NOMO-1 treated with DMSO at 0.1 percent for 48 hours (cell line): Measurements from ENCODE around the gene SMG6.

Source experiments
- DNase-seq: peaks from one replicate; lab custom pipeline; 2025; ENCODE audit not compliant: unreplicated experiment; lab: John Stamatoyannopoulos, UW

Gene SMG6

GRCh38 chr17:2084036-2084765 lies 219.4 kb downstream of the SMG6 start:
- DNase-seq, result no peak

- peak; percentile 94 for DNase-seq
Measured at GRCh38 chr17:2083613-2084035, 220.0 kb downstream of the SMG6 start.

GRCh38 chr17:2082003-2082781 lies 221.4 kb downstream of the SMG6 start:
- no peak for DNase-seq

- no peak for DNase-seq
Measured at GRCh38 chr17:2081564-2081963, 222.0 kb downstream of the SMG6 start.

- DNase-seq, result no peak
Measured at GRCh38 chr17:2077040-2077439, 226.5 kb downstream of the SMG6 start.

GRCh38 chr17:2076087-2076984 lies 227.2 kb downstream of the SMG6 start:
- no peak for DNase-seq

GRCh38 chr17:2075336-2076086 lies 228.1 kb downstream of the SMG6 start:
- no peak for DNase-seq

- DNase-seq, result no peak
Measured at GRCh38 chr17:2074919-2075318, 228.7 kb downstream of the SMG6 start.

GRCh38 chr17:2071455-2072281 lies 231.9 kb downstream of the SMG6 start:
- no peak for DNase-seq

GRCh38 chr17:2071024-2071385 lies 232.6 kb downstream of the SMG6 start:
- no peak for DNase-seq

GRCh38 chr17:2070241-2071023 lies 233.2 kb downstream of the SMG6 start:
- DNase-seq, result no peak

GRCh38 chr17:2068519-2069051 lies 235.0 kb downstream of the SMG6 start:
- DNase-seq, result no peak

GRCh38 chr17:2068031-2068518 lies 235.5 kb downstream of the SMG6 start:
- no peak for DNase-seq

- DNase-seq, result no peak
Measured at GRCh38 chr17:2067608-2068024, 236.0 kb downstream of the SMG6 start.

- no peak for DNase-seq
Measured at GRCh38 chr17:2067048-2067561, 236.5 kb downstream of the SMG6 start.

- no peak for DNase-seq
Measured at GRCh38 chr17:2065949-2066400, 237.6 kb downstream of the SMG6 start.

- DNase-seq, result peak; percentile 26
Measured at GRCh38 chr17:2064980-2065785, 238.4 kb downstream of the SMG6 start.
